COLO668 (cell line): Measurements from ENCODE around the gene SMARCAL1.
A peak's percentile ranks its signal among the peaks of the same experiment; 100 is the strongest.
"Not testable (repeated sequence)": the region's sequence is repeated elsewhere in the genome, so short reads cannot be mapped to it uniquely, and the experiment has no call there.

Experiments used
- DNase-seq: peaks from one replicate; lab custom pipeline; 2025; ENCODE audit not compliant: unreplicated experiment; lab: John Stamatoyannopoulos, UW

Gene SMARCAL1

GRCh38 chr2:216412022-216412999 is at the start of gene SMARCAL1:
Gene SMARCAL1 (plus strand): TSS chr2:216412484. CDS start chr2:216414705, 2,221 bp downstream.
- peak; percentile 98 for DNase-seq

- DNase-seq = no peak
Observed at GRCh38 chr2:216362730-216363129, 49.6 kb upstream of the SMARCAL1 start.

GRCh38 chr2:216363221-216363620 is 49.1 kb upstream of the SMARCAL1 start:
- no peak for DNase-seq

- no peak for DNase-seq
Observed at GRCh38 chr2:216365518-216365917, 46.8 kb upstream of the SMARCAL1 start.

- no peak for DNase-seq
Observed at GRCh38 chr2:216366777-216367471, 45.4 kb upstream of the SMARCAL1 start.

- DNase-seq = no peak
Observed at GRCh38 chr2:216369821-216370220, 42.5 kb upstream of the SMARCAL1 start.

GRCh38 chr2:216370961-216371712 is 41.1 kb upstream of the SMARCAL1 start:
- DNase-seq = peak; percentile 57

GRCh38 chr2:216371721-216372702 is 40.3 kb upstream of the SMARCAL1 start, which contains the start of gene MARCHF4:
Gene MARCHF4 (minus strand): TSS chr2:216372483. CDS start chr2:216370260, 2,223 bp downstream.
- peak; percentile 83 for DNase-seq

GRCh38 chr2:216372761-216373291 is 39.5 kb upstream of the SMARCAL1 start:
- DNase-seq = no peak

GRCh38 chr2:216373896-216374295 is 38.4 kb upstream of the SMARCAL1 start:
- no peak for DNase-seq

GRCh38 chr2:216375286-216375685 is 37.0 kb upstream of the SMARCAL1 start:
- no peak for DNase-seq

- DNase-seq = no peak
Observed at GRCh38 chr2:216379977-216380376, 32.3 kb upstream of the SMARCAL1 start.

- DNase-seq = not testable (repeated sequence)
Observed at GRCh38 chr2:216384409-216384808, 27.9 kb upstream of the SMARCAL1 start.

- no peak for DNase-seq
Observed at GRCh38 chr2:216385478-216385877, 26.8 kb upstream of the SMARCAL1 start.

GRCh38 chr2:216387262-216387661 is 25.0 kb upstream of the SMARCAL1 start:
- DNase-seq = no peak

- no peak for DNase-seq
Observed at GRCh38 chr2:216388046-216388884, 24.0 kb upstream of the SMARCAL1 start.

- DNase-seq = no peak
Observed at GRCh38 chr2:216389570-216389969, 22.7 kb upstream of the SMARCAL1 start.

GRCh38 chr2:216391401-216391800 is 20.9 kb upstream of the SMARCAL1 start:
- DNase-seq = no peak
